OCI-LY7 (cell line): ENCODE results near the gene ARHGAP26. TPM values are rescaled to one million over a fixed set of nuclear protein-coding genes. Genes with fewer than 3 reads are reported as not detected.

ENCODE experiments used
- BruUV-seq: library from RNA; stranded (reverse); fragments of 400-500 nt; replicated peaks from 2 replicates; lab custom pipeline; 2021; lab: Mats Ljungman, UMichigan
- CTCF ChIA-PET: fragments of 300-600 bp; sonication (Branson Sonifier 250); formaldehyde crosslinking; loops from one replicate; lab custom pipeline; 2022; ENCODE audit warnings: antibody characterized with exemption; ENCODE audit not compliant: unreplicated experiment; lab: Charles Lee
- POLR2A ChIA-PET: fragments of 300-600 bp; sonication (Branson Sonifier 250); formaldehyde crosslinking; loops from one replicate; lab custom pipeline; 2022; ENCODE audit warnings: antibody characterized with exemption; lab: Charles Lee
- DNase-seq: peaks from one replicate; pipeline ENCODE4 v3.0.0-alpha.2; 2015; ENCODE audit warnings: low spot score
- H2AFZ ChIP-seq: fragments of 200-600 bp; sonication (generic), shearing (Covaris generic); 2 replicates; pipeline ENCODE4 v1.6.1; 2014; ENCODE audit warnings: mild to moderate bottlenecking, antibody characterized with exemption, low read length, moderate library complexity
- H3K27ac ChIP-seq: fragments of 200-600 bp; sonication (generic); 2 replicates; pipeline ENCODE4 v1.5.1; 2014; ENCODE audit warnings: mixed run types, low read depth, mild to moderate bottlenecking, moderate library complexity, low read length, inconsistent platforms; ENCODE audit not compliant: poor library complexity, severe bottlenecking
- H3K36me3 ChIP-seq: fragments of 200-600 bp; sonication (generic); 2 replicates; pipeline ENCODE4 v1.6.1; 2014; ENCODE audit warnings: mild to moderate bottlenecking, antibody characterized with exemption, low read length, moderate library complexity, mixed read lengths; ENCODE audit not compliant: insufficient read depth
- H3K4me1 ChIP-seq: fragments of 200-600 bp; sonication (generic); 2 replicates; pipeline ENCODE4 v1.5.1; 2014; ENCODE audit warnings: mild to moderate bottlenecking, low read length; ENCODE audit not compliant: insufficient read depth, poor library complexity, severe bottlenecking
- H3K4me2 ChIP-seq: fragments of 200-600 bp; sonication (generic); 2 replicates; pipeline ENCODE4 v1.6.1; 2014; ENCODE audit warnings: mild to moderate bottlenecking, low read length
- H3K4me3 ChIP-seq: fragments of 200-600 bp; sonication (generic); 2 replicates; pipeline ENCODE4 v1.5.1; 2014; ENCODE audit warnings: mild to moderate bottlenecking, low read depth, low read length; ENCODE audit not compliant: poor library complexity, severe bottlenecking
- H3K79me2 ChIP-seq: fragments of 200-600 bp; sonication (generic); 2 replicates; pipeline ENCODE4 v1.6.1; 2016; ENCODE audit warnings: low read depth, mild to moderate bottlenecking, low read length, moderate library complexity, mixed read lengths; ENCODE audit not compliant: insufficient read depth
- H3K9me2 ChIP-seq: fragments of 200-600 bp; sonication (generic); 2 replicates; pipeline ENCODE4 v1.6.1; 2016; ENCODE audit warnings: mild to moderate bottlenecking, low read length, mixed read lengths; ENCODE audit not compliant: insufficient read depth
- H3K9me3 ChIP-seq: fragments of 200-600 bp; sonication (generic); 2 replicates; pipeline ENCODE4 v1.6.1; 2014; ENCODE audit warnings: mild to moderate bottlenecking, mixed run types, low read length, mixed read lengths
- H4K20me1 ChIP-seq: fragments of 200-600 bp; sonication (generic); 2 replicates; pipeline ENCODE4 v1.6.1; 2014; ENCODE audit warnings: mild to moderate bottlenecking, antibody characterized with exemption, low read length, moderate library complexity, mixed read lengths; ENCODE audit not compliant: insufficient read depth
- EZH2phosphoT487 ChIP-seq: fragments of 200-600 bp; sonication (generic); IDR thresholded peaks from 2 replicates; pipeline ENCODE4 v1.6.1; 2018; ENCODE audit warnings: low read depth, borderline replicate concordance, mild to moderate bottlenecking, mixed run types, antibody characterized with exemption, low read length, moderate library complexity, mixed read lengths
- intact Hi-C: fragments of 100-400 bp; cut with micrococcal nuclease; formaldehyde crosslinking; loops from one replicate; pipeline ENCODE4 v1.10.0; 2022; ENCODE audit not compliant: unreplicated experiment
- total RNA-seq, 2 experiments: library from RNA; depleted of rRNA in 1 of 2; stranded (reverse); fragments of >200 nt in 1 of 2; shearing (Covaris generic) in 1 of 2; gene quantifications; 2 replicates each; pipeline ENCODE4 v1.2.3, GENCODE V29; 2014 to 2022
- TF ChIP-seq, protein P1 (sequence below): fragments of 200-600 bp; sonication (generic); conservative IDR thresholded peaks from 2 replicates; pipeline ENCODE4 v1.5.1; 2014; ENCODE audit warnings: mild to moderate bottlenecking, antibody characterized with exemption, low read length, moderate library complexity, mixed read lengths

ARHGAP26 gene
- total RNA-seq, 2 experiments from 2014 or later = 7.0 to 19.1 TPM

DNA sequence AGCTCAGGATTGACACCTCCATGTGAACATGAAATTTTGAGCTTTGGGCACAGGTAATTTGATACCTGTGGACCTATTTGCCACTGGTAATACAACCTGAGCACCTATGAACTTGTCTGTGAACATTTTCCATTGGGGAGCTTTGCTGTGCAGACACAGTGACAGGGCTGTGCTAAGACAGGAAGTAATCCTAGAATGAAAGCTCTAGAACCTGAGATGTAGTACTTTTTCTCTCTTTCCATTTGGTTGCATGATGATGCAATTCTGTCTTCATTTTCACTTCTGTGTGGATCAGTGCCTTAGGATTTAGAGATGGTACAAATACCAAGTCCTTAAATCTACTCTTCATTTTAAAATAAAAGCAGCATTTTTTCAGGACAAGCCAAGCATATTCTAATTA is 416.4 kb downstream of the ARHGAP26 start:
- BruUV-seq = no TSS peak
- intact Hi-C loops = no loop called here
- no peaks in the 10 kb centered on the region for H3K9me3 ChIP-seq
- no peak for DNase-seq
- H3K9me2 ChIP-seq = no peaks in the 10 kb centered on the region
- no peak overlapping the region for H2AFZ ChIP-seq
- ChIA-PET POLR2A (interaction anchor here (0.8 kb wide), 2 partner anchors 9 to 254 kb away, joined by 3 read pairs; no protein-coding TSS in a partner anchor), CTCF (no interaction called here)
- H3K4me2 ChIP-seq = no peak overlapping the region
- H3K36me3 ChIP-seq = no peaks in the 10 kb centered on the region
- H4K20me1 ChIP-seq = no peaks in the 10 kb centered on the region
- no peak for TF ChIP-seq EZH2phosphoT487
- TF ChIP-seq, protein P1, sequence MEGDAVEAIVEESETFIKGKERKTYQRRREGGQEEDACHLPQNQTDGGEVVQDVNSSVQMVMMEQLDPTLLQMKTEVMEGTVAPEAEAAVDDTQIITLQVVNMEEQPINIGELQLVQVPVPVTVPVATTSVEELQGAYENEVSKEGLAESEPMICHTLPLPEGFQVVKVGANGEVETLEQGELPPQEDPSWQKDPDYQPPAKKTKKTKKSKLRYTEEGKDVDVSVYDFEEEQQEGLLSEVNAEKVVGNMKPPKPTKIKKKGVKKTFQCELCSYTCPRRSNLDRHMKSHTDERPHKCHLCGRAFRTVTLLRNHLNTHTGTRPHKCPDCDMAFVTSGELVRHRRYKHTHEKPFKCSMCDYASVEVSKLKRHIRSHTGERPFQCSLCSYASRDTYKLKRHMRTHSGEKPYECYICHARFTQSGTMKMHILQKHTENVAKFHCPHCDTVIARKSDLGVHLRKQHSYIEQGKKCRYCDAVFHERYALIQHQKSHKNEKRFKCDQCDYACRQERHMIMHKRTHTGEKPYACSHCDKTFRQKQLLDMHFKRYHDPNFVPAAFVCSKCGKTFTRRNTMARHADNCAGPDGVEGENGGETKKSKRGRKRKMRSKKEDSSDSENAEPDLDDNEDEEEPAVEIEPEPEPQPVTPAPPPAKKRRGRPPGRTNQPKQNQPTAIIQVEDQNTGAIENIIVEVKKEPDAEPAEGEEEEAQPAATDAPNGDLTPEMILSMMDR = no peak
- H3K4me3 ChIP-seq = no peak overlapping the region
- no peak overlapping the region for H3K27ac ChIP-seq
- no peaks in the 10 kb centered on the region for H3K79me2 ChIP-seq
- no peaks in the 10 kb centered on the region for H3K4me1 ChIP-seq

DNA sequence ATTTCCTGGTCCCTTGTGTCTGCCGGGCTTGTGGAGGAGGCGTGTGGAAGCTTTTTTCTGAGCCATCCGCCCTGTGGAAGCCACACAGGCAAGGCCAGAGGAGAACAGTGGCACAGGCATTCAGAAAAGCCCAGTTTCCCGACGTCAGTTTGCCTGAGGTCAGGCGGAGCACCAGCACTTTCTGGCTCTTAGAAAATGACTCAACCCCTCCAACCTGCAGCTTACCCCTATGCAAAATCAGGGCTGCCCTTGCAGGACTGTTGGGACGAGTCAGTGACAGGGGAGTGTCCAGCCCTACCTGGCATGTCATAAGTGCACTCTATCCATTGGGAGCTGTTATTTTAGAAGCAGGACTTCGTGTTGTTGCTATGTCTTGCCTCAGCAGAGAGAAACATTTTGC is 417.3 kb downstream of the ARHGAP26 start:
- Histone ChIP-seq H3K36me3 (no peaks in the 10 kb centered on the region), H3K9me3 (no peaks in the 10 kb centered on the region), H3K4me2 (no peak overlapping the region), H2AFZ (no peak overlapping the region), H4K20me1 (no peaks in the 10 kb centered on the region), H3K4me1 (no peaks in the 10 kb centered on the region), H3K9me2 (no peaks in the 10 kb centered on the region), H3K27ac (no peak overlapping the region), H3K4me3 (no peak overlapping the region), H3K79me2 (no peaks in the 10 kb centered on the region)
- CTCF ChIA-PET = no interaction called here
- intact Hi-C loops = no loop called here
- BruUV-seq = no TSS peak
- DNase-seq = no peak
- TF ChIP-seq EZH2phosphoT487 = no peak
- TF ChIP-seq, protein P1 = no peak
- POLR2A ChIA-PET = interaction anchor here (0.6 to 0.9 kb wide), 2 partner anchors 15 to 471 kb away, joined by 3 read pairs; no protein-coding TSS in a partner anchor

DNA sequence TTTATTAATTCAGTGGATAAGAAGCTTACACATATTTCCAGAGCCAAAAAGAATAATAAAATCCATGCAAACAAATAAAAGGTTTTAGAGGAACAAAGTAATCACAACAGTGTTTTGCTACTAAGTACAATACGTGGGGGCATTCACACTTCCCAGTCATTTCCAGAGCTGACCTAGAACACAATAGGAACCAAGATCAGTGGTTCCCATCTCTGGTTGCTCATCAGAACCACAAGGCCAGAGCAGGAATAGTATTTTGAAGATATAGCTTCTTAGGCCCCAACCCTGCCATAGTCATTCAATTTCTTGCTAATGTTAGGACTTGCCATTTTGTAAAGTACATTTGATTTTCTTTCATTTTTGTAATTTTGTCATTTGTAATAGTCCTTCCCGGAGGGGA is 417.9 kb downstream of the ARHGAP26 start:
- DNase-seq = no peak
- Histone ChIP-seq H4K20me1 (no peaks in the 10 kb centered on the region), H2AFZ (no peak overlapping the region), H3K4me2 (no peak overlapping the region), H3K27ac (no peak overlapping the region), H3K36me3 (no peaks in the 10 kb centered on the region), H3K4me1 (no peaks in the 10 kb centered on the region), H3K9me3 (no peaks in the 10 kb centered on the region), H3K79me2 (no peaks in the 10 kb centered on the region), H3K4me3 (no peak overlapping the region), H3K9me2 (no peaks in the 10 kb centered on the region)
- ChIA-PET CTCF (no interaction called here), POLR2A (interaction anchor here (0.6 to 0.9 kb wide), 3 partner anchors 10 to 471 kb away, joined by 3 read pairs; no protein-coding TSS in a partner anchor)
- BruUV-seq = no TSS peak
- TF ChIP-seq, protein P1 = no peak
- no peak for TF ChIP-seq EZH2phosphoT487
- intact Hi-C loops = no loop called here
